HG03097 (cell line): Measurements from ENCODE around the gene SAXO1.
"Not testable (repeated sequence)": the region's sequence is repeated elsewhere in the genome, so short reads cannot be mapped to it uniquely, and the experiment has no call there.

Source experiments
- ATAC-seq: cut with Tn5 transposase; IDR thresholded peaks from one replicate; pipeline ENCODE4 v1.9.1; 2021; ENCODE audit not compliant: unreplicated experiment, low FRiP score

The SAXO1 gene

DNA sequence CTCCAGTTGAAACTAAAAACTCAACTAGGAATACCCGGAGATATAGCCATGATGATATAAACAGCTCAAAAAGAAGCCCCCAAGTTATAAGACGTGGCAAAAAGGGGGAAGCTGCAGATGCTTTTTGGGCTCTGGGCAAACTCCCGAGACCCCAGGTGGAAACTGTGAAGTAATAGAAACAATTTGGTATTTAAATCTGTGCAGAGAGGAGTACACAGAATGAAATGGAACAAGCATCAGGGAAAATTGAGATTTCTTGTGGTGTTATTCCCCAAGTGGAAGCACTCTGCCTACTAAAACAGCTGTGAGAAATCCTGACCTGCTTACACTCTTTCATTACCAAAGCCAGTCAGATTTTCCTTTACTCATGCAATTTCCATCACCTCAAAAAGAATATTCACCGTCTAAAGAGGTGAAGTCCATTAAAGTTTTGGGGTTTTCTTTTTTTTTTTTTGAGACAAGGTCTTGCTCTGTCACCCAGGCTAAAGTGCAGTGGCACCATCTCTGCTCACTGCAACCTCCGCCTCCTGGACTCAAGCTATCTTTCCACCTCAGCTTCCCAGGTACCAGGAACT, 23.5 kb downstream of the SAXO1 start:
- ATAC-seq, result no peak

GRCh38 chr9:19000133-19000532, 32.9 kb downstream of the SAXO1 start:
- ATAC-seq, result no peak

GRCh38 chr9:18999173-18999785, 33.7 kb downstream of the SAXO1 start:
- no peak for ATAC-seq

DNA sequence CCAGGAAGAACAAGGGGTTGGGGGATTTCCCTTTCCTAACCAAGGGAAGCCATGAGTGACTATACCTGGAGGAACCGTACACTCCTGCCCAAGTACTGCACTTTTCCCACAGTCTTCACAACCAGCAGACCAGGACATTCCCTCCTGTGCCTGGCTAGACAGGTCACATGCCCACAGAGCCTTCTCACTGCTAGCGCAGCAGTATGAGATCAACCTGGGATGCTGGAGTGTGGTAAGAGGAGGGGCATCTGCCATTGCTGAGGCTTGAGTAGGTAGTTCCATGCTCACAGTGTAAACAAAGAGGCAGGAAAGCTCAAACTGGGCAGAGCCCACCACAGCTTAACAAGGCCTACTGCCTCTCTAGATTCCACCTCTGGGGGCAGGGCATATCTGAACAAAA, 35.9 kb downstream of the SAXO1 start:
- no peak for ATAC-seq

DNA sequence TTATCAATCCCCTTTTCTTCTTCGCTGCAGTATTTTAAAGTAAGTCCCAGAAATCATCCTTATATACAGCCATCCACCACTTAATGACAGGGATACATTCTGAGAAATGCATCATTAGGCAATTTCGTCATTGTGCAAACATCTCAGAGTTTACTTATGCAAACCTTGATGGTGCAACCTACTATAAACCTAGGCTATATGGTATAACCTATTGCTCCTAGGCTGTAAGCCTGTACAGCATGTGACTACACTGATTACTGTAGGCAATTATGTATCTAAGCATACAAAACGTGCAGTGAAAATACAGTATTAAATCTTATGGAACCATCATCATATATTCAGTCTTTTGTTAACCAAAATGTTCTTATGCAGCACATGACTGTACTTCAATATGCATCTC, 36.8 kb downstream of the SAXO1 start:
- no peak for ATAC-seq

DNA sequence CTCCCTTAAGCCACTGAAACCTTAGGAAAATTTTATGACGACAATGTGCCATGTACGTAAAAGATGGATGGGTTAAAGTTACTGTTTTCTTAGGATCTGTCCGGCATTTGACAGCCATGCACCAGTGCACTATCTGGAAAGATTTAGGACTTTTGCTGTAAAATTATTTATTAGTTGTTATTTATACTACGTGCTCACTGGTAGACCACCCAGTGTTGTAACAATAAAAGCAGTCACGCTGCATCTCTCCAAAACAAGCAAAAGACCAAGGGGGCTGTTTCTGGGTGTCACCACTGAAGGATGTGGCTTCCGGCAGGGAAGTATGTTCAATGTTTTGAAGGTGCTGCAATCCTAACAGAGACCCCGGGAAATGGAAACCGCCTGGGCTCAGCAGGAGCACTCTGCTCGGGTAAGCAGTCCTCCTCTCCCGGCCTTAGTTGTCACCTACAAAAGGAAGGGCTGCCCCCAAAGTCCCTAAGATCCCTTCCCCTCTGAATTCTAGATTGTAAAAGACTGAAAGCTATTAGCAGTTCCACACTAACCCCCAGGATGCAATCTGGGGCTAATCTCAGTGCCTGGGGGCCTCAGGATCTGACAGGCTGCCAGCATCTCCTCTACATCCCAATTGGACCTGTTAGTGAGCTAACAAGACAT, 38.6 kb downstream of the SAXO1 start:
- ATAC-seq, result no peak

GRCh38 chr9:18991197-18991596, 41.8 kb downstream of the SAXO1 start:
- ATAC-seq, result not testable (repeated sequence)

- no peak for ATAC-seq
Observed at GRCh38 chr9:18990494-18990893, 42.5 kb downstream of the SAXO1 start.

GRCh38 chr9:18989865-18990264, 43.1 kb downstream of the SAXO1 start:
- ATAC-seq, result no peak

DNA sequence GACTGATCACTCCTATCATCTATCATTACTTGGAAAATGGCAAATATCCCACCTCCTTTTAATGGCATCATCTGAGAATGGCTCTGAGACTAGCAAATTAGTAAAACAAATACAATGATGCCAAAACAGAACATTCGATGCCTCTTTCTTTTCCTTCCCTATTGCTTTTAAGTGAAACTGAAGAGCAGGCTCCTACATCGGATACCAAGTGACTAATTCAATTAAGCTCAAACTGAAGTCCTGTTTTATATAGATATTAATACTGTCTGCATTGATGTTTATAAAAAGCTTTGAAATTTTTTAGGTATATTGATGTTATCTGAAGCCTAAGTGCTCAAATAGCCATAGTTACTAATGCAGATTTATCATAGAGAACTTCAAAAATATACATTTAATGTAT, 43.9 kb downstream of the SAXO1 start:
- no peak for ATAC-seq

DNA sequence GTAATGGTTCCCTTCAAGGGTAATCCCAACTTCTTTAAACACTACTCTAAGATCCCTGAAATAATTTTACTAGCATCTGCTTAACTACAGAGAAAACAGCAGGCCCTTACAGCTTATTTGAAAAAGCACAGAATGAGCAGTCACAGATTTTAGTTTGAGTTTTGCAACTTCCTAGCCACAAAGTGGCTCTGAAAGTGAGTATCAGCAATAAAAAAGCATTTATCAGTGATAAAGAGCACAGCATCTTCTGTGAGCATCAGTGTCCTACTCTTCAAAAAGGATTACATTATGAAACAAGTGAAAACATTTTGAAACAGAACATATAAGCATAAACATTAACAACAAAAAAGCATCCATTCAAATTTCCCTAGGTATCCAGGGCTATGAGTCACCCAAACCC, 45.0 kb downstream of the SAXO1 start:
- no peak for ATAC-seq

DNA sequence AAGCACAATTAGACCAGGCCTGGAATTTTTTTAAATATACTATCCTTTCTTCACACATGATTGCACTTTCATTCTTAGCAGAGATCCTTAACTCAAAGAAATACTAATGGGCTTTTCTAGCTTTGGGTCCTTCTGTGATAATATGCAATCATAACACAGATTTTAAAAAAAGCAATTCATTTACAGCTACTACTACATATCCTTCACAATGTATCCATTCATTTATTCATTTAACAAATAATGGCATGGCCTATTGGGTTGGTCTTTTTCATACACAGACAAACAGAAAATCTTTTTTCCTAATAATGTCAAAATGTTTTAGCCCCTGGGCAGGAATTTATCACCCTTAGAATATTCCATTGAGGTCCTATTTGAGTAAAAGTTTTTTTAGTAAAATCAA, 47.0 kb downstream of the SAXO1 start:
- ATAC-seq, result no peak

- no peak for ATAC-seq
Observed at GRCh38 chr9:18985464-18985951, 47.5 kb downstream of the SAXO1 start.

GRCh38 chr9:18982262-18982620, 50.8 kb downstream of the SAXO1 start:
- no peak for ATAC-seq

GRCh38 chr9:18981476-18982261, 51.3 kb downstream of the SAXO1 start:
- ATAC-seq, result no peak

GRCh38 chr9:18980189-18980588, 52.8 kb downstream of the SAXO1 start:
- no peak for ATAC-seq

DNA sequence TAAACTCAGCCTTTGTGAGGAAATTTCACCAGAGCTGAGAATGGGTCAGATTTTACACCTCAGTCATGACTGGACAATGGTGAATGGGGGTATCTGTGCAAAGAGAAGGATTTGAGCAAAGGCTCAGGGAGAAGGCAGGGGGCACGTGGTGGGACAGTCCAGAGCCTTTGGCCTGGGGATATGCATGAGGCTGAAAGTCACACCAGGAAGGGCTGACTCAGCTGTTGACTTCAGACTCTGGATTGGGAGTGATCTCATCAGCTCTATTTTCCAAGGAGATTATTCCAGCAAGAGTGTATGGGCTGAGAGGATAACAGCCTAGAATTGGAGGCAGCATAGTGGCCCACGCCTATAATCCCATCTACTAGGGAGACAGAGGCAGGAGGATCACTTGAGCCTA, 53.6 kb downstream of the SAXO1 start:
- ATAC-seq, result no peak

DNA sequence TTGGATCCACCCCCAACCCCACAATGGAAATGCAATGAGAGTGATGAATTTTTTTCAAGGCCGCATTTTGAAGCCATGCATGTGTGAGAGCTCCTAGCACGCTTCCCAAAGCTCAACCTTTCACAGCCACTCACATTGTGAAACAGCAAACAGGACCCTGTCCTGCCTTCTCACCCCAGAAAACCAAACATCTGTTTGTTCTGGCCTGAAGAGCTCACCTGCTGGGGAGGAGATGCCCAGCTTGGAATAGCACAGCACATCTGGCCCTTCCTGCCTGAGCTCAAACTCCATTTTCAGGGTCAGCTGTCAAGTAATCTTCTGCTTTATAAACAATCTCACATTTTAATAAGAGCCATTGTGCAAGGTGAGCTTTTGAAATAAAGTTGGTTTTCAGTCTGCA, 54.8 kb downstream of the SAXO1 start:
- no peak for ATAC-seq

GRCh38 chr9:18976709-18977531, 56.1 kb downstream of the SAXO1 start:
- no peak for ATAC-seq

DNA sequence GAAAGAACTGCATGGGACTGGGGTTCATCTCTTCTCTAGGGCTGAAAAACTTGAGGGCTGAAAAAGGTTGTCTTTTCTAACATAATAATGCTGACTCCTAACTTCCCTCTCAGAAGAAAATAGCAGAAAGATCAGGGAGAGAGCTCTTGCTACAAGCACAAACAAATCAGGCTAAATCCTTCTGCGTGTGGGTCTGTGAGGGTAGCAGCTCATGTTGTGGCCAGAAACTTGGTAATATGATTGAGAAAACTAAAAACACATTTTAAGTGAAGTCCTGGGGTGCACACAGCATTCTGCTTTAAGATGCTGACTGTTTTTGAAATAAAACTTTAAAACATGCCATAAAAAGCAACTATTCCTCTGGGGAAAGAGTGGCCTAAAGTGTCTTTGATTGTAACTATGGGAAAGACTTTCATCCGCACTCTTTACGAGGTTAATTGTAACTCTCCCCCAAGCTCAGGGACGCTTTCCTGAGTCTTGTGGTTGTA, 56.7 kb downstream of the SAXO1 start:
- ATAC-seq, result no peak
